PC-9 (cell line): ENCODE data around the gene SIRT2.

ENCODE experiments used
- EZH2 ChIP-seq: fragments of 200-600 bp; sonication (generic); IDR thresholded peaks from 2 replicates; pipeline ENCODE4 v1.8.0; 2017; ENCODE audit warnings: antibody characterized with exemption, low read depth
- TF ChIP-seq, protein P1 (sequence below): fragments of 200-600 bp; sonication (generic); conservative IDR thresholded peaks from 2 replicates; pipeline ENCODE4 v1.6.1; 2017; ENCODE audit warnings: mixed run types, antibody characterized with exemption, mild to moderate bottlenecking, moderate library complexity

DNA sequence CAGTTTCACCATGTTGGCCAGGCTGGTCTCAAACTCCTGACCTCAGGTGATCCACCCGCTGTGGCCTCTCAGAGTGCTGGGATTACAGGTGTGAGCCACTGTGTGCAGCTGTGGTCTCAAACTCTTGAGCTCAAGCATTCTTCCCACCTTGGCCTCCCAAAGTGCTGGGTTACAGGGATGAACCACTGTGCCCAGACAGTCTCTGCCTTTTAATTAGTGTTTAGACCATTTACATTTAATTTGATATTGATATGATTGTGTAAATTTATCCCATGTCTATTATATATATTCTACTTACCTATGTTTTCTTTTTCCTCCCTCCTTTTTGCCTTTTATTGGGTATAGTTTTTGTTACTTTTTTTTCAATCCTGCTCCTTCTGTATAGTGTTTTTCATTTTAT, 2.3 kb upstream of the SIRT2 start:
- TF ChIP-seq, protein P1, sequence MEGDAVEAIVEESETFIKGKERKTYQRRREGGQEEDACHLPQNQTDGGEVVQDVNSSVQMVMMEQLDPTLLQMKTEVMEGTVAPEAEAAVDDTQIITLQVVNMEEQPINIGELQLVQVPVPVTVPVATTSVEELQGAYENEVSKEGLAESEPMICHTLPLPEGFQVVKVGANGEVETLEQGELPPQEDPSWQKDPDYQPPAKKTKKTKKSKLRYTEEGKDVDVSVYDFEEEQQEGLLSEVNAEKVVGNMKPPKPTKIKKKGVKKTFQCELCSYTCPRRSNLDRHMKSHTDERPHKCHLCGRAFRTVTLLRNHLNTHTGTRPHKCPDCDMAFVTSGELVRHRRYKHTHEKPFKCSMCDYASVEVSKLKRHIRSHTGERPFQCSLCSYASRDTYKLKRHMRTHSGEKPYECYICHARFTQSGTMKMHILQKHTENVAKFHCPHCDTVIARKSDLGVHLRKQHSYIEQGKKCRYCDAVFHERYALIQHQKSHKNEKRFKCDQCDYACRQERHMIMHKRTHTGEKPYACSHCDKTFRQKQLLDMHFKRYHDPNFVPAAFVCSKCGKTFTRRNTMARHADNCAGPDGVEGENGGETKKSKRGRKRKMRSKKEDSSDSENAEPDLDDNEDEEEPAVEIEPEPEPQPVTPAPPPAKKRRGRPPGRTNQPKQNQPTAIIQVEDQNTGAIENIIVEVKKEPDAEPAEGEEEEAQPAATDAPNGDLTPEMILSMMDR, result no peak
- no peak for TF ChIP-seq EZH2
